ENCODE results near the gene PLCG2. TPM values are rescaled to one million over a fixed set of nuclear protein-coding genes. Genes with fewer than 3 reads are reported as not detected.
"Not testable (repeated sequence)": the region's sequence is repeated elsewhere in the genome, so short reads cannot be mapped to it uniquely, and the experiment has no call there.

The PLCG2 gene
- total RNA-seq, 1 donor from 2014 or later, result 6.9 TPM

- no peak for ATAC-seq
- intact Hi-C loops (cut with DNase I), result loop anchor here (10.0 kb wide), 1 partner anchor 86 kb away; the partner anchor contains the start of gene PLCG2
- no peak for DNase-seq (ENCODE audit: missing footprints)
Observed at GRCh38 chr16:81860287-81861266, 81.5 kb downstream of the PLCG2 start.

- ATAC-seq (no peak), DNase-seq (ENCODE audit: missing footprints) (no peak)
- intact Hi-C loops (cut with DNase I), result loop anchor here (10.0 kb wide), 1 partner anchor 87 kb away; the partner anchor contains the start of gene PLCG2
Observed at GRCh38 chr16:81861503-81861902, 82.4 kb downstream of the PLCG2 start.

GRCh38 chr16:81861915-81862314 is 82.8 kb downstream of the PLCG2 start:
- intact Hi-C loops (cut with DNase I), result loop anchor here (10.0 kb wide), 1 partner anchor 87 kb away; the partner anchor contains the start of gene PLCG2
- no peak for ATAC-seq

GRCh38 chr16:81863630-81864352 is 84.7 kb downstream of the PLCG2 start:
- DNase-seq (ENCODE audit: missing footprints) (no peak), ATAC-seq (no peak)
- intact Hi-C loops (cut with DNase I), result loop anchor here (10.0 kb wide), 1 partner anchor 89 kb away; the partner anchor contains the start of gene PLCG2

More at GRCh38 chr16:81861915-81862314, 82.8 kb downstream of the PLCG2 start:
- no peak for DNase-seq (ENCODE audit: missing footprints)

- DNase-seq (ENCODE audit: missing footprints) (no peak), ATAC-seq (no peak)
- intact Hi-C loops (cut with DNase I), result loop anchor here (10.0 kb wide), 1 partner anchor 90 kb away; the partner anchor contains the start of gene PLCG2
Observed at GRCh38 chr16:81864646-81865382, 85.7 kb downstream of the PLCG2 start.

- intact Hi-C loops (cut with DNase I), result loop anchor here (10.0 kb wide), 1 partner anchor 92 kb away; the partner anchor contains the start of gene PLCG2
- DNase-seq (ENCODE audit: missing footprints) (peak; percentile 87), ATAC-seq (peak; percentile 63)
Observed at GRCh38 chr16:81866820-81867440, 87.8 kb downstream of the PLCG2 start.

- ATAC-seq (no peak), DNase-seq (ENCODE audit: missing footprints) (no peak)
- intact Hi-C loops (cut with DNase I), result loop anchor here (10.0 kb wide), 1 partner anchor 93 kb away; the partner anchor contains the start of gene PLCG2
Observed at GRCh38 chr16:81868057-81868748, 89.1 kb downstream of the PLCG2 start.

GRCh38 chr16:81869326-81869725 is 90.2 kb downstream of the PLCG2 start:
- intact Hi-C loops (cut with DNase I), result loop anchor here (10.0 kb wide), 1 partner anchor 95 kb away; the partner anchor contains the start of gene PLCG2
- ATAC-seq (no peak), DNase-seq (ENCODE audit: missing footprints) (no peak)

GRCh38 chr16:81873206-81873605 is 94.1 kb downstream of the PLCG2 start:
- no peak for DNase-seq (ENCODE audit: missing footprints)
- intact Hi-C loops (cut with DNase I), result loop anchor here (10.0 kb wide), 1 partner anchor 508 kb away; no protein-coding TSS in a partner anchor
- ATAC-seq, result no peak

- no peak for DNase-seq (ENCODE audit: missing footprints)
- no peak for ATAC-seq
- intact Hi-C loops (cut with DNase I), result loop anchor here (10.0 kb wide), 1 partner anchor 509 kb away; no protein-coding TSS in a partner anchor
Observed at GRCh38 chr16:81873843-81874752, 95.0 kb downstream of the PLCG2 start.

GRCh38 chr16:81875461-81875860 is 96.4 kb downstream of the PLCG2 start:
- no peak for ATAC-seq
- DNase-seq (ENCODE audit: missing footprints), result no peak
- intact Hi-C loops (cut with DNase I), result loop anchor here (10.0 kb wide), 1 partner anchor 511 kb away; no protein-coding TSS in a partner anchor

GRCh38 chr16:81876273-81876900 is 97.3 kb downstream of the PLCG2 start:
- ATAC-seq, result no peak
- no peak for DNase-seq (ENCODE audit: missing footprints)
- intact Hi-C loops (cut with DNase I), result loop anchor here (10.0 kb wide), 1 partner anchor 512 kb away; no protein-coding TSS in a partner anchor

- intact Hi-C loops (cut with DNase I), result loop anchor here (10.0 kb wide), 1 partner anchor 513 kb away; no protein-coding TSS in a partner anchor
- DNase-seq (ENCODE audit: missing footprints); ATAC-seq: not testable (repeated sequence)
Observed at GRCh38 chr16:81877490-81877889, 98.4 kb downstream of the PLCG2 start.

GRCh38 chr16:81878529-81878928 is 99.4 kb downstream of the PLCG2 start:
- DNase-seq (ENCODE audit: missing footprints), result no peak
- ATAC-seq, result no peak
- intact Hi-C loops (cut with DNase I), result loop anchor here (10.0 kb wide), 1 partner anchor 514 kb away; no protein-coding TSS in a partner anchor

GRCh38 chr16:81879625-81880024 is 100.5 kb downstream of the PLCG2 start:
- DNase-seq (ENCODE audit: missing footprints), result no peak
- intact Hi-C loops (cut with DNase I), result loop anchor here (10.0 kb wide), 1 partner anchor 515 kb away; no protein-coding TSS in a partner anchor

More at GRCh38 chr16:81879625-81880024, 100.5 kb downstream of the PLCG2 start:
- no peak for ATAC-seq
